ENCODE measurements around the gene ZNF407.

ZNF407 gene

DNA sequence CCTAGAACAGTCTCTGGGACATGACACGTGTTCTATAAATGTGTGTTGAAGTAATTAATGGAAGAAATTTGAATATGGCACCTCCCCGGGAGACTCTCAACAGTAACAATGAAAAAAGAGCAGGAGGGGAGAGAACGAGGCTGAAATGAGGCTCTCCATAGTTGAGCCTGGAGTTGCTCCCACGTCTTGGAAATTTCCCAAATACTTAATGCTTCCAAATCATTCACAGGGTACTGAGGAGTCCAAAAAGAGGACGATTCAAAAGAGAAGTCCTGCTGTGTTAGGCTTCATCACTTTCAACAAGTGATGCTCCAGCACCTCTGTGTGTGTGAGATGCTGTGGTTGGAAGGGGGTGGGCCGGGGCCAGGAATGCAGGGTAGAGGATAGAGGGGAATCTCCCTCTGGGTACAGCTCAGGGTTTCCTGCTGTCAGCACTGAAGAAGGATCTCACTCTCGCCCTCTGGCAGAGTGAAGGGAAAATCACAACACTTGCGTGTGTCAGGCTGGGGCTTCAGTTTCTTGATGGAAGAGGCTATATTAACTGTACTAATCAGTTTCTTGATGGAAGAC lies 18.1 kb upstream of the ZNF407 start:
- no peak for TF ChIP-seq EZH2 (IDR thresholded peaks at IDR 0.05; ENCODE audit: borderline replicate concordance, low read depth, low read length, severe bottlenecking)
- TF ChIP-seq, protein P1, sequence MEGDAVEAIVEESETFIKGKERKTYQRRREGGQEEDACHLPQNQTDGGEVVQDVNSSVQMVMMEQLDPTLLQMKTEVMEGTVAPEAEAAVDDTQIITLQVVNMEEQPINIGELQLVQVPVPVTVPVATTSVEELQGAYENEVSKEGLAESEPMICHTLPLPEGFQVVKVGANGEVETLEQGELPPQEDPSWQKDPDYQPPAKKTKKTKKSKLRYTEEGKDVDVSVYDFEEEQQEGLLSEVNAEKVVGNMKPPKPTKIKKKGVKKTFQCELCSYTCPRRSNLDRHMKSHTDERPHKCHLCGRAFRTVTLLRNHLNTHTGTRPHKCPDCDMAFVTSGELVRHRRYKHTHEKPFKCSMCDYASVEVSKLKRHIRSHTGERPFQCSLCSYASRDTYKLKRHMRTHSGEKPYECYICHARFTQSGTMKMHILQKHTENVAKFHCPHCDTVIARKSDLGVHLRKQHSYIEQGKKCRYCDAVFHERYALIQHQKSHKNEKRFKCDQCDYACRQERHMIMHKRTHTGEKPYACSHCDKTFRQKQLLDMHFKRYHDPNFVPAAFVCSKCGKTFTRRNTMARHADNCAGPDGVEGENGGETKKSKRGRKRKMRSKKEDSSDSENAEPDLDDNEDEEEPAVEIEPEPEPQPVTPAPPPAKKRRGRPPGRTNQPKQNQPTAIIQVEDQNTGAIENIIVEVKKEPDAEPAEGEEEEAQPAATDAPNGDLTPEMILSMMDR (IDR thresholded peaks at IDR 0.05; ENCODE audit: borderline replicate concordance, extremely low read depth, low read length, poor library complexity, severe bottlenecking) = no peak
- ATAC-seq (ENCODE audit: insufficient read depth, low read depth) = no peak
- H3K9ac ChIP-seq (ENCODE audit: low read depth, low read length) = no peak overlapping the region
- H3K27ac ChIP-seq (ENCODE audit: low read length) = no peak overlapping the region
- H3K4me3 ChIP-seq (ENCODE audit: low read depth in 1 of 2, low read length in 2 of 2) = no peak overlapping the region
- H3K9me3 ChIP-seq (ENCODE audit: insufficient read depth, low read length, severe bottlenecking) = no peaks in the 10 kb centered on the region
- no peak overlapping the region for H3K4me2 ChIP-seq (ENCODE audit: insufficient read depth, low read length)
- no peak for DNase-seq
- H3K27me3 ChIP-seq (ENCODE audit: insufficient read depth, low read length, poor library complexity) = peaks cover 7% of the 10 kb centered on the region
- no peaks in the 10 kb centered on the region for H4K20me1 ChIP-seq (ENCODE audit: insufficient read depth, low read length)
- no peaks in the 10 kb centered on the region for H3K36me3 ChIP-seq (ENCODE audit: insufficient read depth, low read length)
- H3K79me2 ChIP-seq (ENCODE audit: insufficient read depth, low read length) = no peaks in the 10 kb centered on the region
- no peak overlapping the region for H2AFZ ChIP-seq (ENCODE audit: low read depth, low read length)
- no peaks in the 10 kb centered on the region for H3K4me1 ChIP-seq (ENCODE audit: insufficient read depth, low read length)

DNA sequence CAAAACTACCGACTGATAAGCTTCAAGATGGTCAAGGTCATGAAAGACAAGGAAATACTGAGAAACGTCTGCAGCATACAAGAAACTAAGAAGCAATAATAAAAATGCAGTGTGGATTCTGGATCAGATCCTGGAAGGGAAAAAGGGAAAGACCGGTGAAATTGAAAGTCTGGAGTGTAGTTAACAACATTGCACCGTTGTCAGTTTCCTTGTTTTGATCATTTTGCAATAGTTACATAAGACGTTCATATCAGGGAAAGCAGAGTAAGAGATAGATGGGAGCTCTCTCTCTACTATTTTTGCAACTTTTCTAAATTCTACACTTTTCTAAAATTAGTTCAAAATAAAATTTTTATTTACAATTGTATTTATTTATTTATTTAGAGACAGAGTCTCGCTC lies 15.0 kb upstream of the ZNF407 start:
- H3K4me3 ChIP-seq (ENCODE audit: low read depth in 1 of 2, low read length in 2 of 2) = no peak overlapping the region
- no peak overlapping the region for H3K4me2 ChIP-seq (ENCODE audit: insufficient read depth, low read length)
- no peak for TF ChIP-seq EZH2 (IDR thresholded peaks at IDR 0.05; ENCODE audit: borderline replicate concordance, low read depth, low read length, severe bottlenecking)
- TF ChIP-seq, protein P1 (IDR thresholded peaks at IDR 0.05; ENCODE audit: borderline replicate concordance, extremely low read depth, low read length, poor library complexity, severe bottlenecking) = no peak
- no peak overlapping the region for H3K9ac ChIP-seq (ENCODE audit: low read depth, low read length)
- ATAC-seq (ENCODE audit: insufficient read depth, low read depth) (no peak), DNase-seq (no peak)
- no peaks in the 10 kb centered on the region for H4K20me1 ChIP-seq (ENCODE audit: insufficient read depth, low read length)
- no peaks in the 10 kb centered on the region for H3K4me1 ChIP-seq (ENCODE audit: insufficient read depth, low read length)
- no peak overlapping the region for H2AFZ ChIP-seq (ENCODE audit: low read depth, low read length)
- H3K79me2 ChIP-seq (ENCODE audit: insufficient read depth, low read length) = no peaks in the 10 kb centered on the region
- H3K27ac ChIP-seq (ENCODE audit: low read length) = no peak overlapping the region
- peaks cover 10% of the 10 kb centered on the region for H3K27me3 ChIP-seq (ENCODE audit: insufficient read depth, low read length, poor library complexity)
- no peaks in the 10 kb centered on the region for H3K9me3 ChIP-seq (ENCODE audit: insufficient read depth, low read length, severe bottlenecking)
- H3K36me3 ChIP-seq (ENCODE audit: insufficient read depth, low read length) = no peaks in the 10 kb centered on the region

DNA sequence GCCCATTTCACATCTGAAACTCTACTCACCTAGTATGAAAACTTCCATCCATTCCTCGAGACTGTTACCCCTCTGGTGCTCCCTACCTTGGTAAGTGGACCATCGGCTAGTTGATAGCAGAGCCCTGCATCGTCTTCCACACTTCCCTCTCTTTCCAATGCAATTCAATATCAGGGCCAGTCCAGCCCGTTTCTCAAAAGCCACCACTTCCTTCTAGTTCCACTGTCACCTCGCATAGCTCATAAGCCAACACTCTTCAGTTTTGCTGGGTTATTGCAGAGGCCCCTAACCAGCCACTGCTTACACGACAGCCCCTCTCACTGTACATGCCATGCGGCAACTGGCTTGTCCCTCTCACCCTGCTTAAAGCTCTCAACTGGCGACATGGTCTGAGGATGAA lies 10.2 kb upstream of the ZNF407 start:
- no peak overlapping the region for H3K9ac ChIP-seq (ENCODE audit: low read depth, low read length)
- DNase-seq (no peak), ATAC-seq (ENCODE audit: insufficient read depth, low read depth) (0 out of 3 replicates have a peak, but pooled peaks have one; percentile 14)
- H4K20me1 ChIP-seq (ENCODE audit: insufficient read depth, low read length) = no peaks in the 10 kb centered on the region; the same call in 1 of the 2 replicates
- no peak overlapping the region for H2AFZ ChIP-seq (ENCODE audit: low read depth, low read length)
- TF ChIP-seq, protein P1 (IDR thresholded peaks at IDR 0.05; ENCODE audit: borderline replicate concordance, extremely low read depth, low read length, poor library complexity, severe bottlenecking) = no peak
- no peak for TF ChIP-seq EZH2 (IDR thresholded peaks at IDR 0.05; ENCODE audit: borderline replicate concordance, low read depth, low read length, severe bottlenecking)
- no peaks in the 10 kb centered on the region for H3K79me2 ChIP-seq (ENCODE audit: insufficient read depth, low read length)
- no peaks in the 10 kb centered on the region for H3K36me3 ChIP-seq (ENCODE audit: insufficient read depth, low read length)
- no peak overlapping the region for H3K4me2 ChIP-seq (ENCODE audit: insufficient read depth, low read length)
- H3K4me3 ChIP-seq (ENCODE audit: low read depth in 1 of 2, low read length in 2 of 2) = no peak overlapping the region
- no peaks in the 10 kb centered on the region for H3K9me3 ChIP-seq (ENCODE audit: insufficient read depth, low read length, severe bottlenecking)
- no peaks in the 10 kb centered on the region for H3K4me1 ChIP-seq (ENCODE audit: insufficient read depth, low read length)
- H3K27ac ChIP-seq (ENCODE audit: low read length) = no peak overlapping the region
- peaks cover 3% of the 10 kb centered on the region for H3K27me3 ChIP-seq (ENCODE audit: insufficient read depth, low read length, poor library complexity)

All from DND-41 (cell line).